Right renal cortex interstitium (tissue), 3 donors: ENCODE measurements around the gene TTYH2. TPM values are rescaled to one million over a fixed set of nuclear protein-coding genes. Genes with fewer than 3 reads are reported as not detected.

Experiments
- DNase-seq, 3 donors: peaks; one replicate each; pipeline ENCODE4 v3.0.0-alpha.2; 2013; ENCODE audit warnings: low read depth in 3 of 3, low spot score in 2 of 3
- polyA plus RNA-seq, 3 donors: library from polyadenylated mRNA; unstranded; fragments of 120-200 nt; gene quantifications; one replicate each; pipeline ENCODE4 v1.2.1, GENCODE V29; 2013; ENCODE audit not compliant: insufficient read length in 3 of 3

TTYH2 gene
- polyA plus RNA-seq, 3 donors: 13.5 to 15.9 (median 15.1) TPM

GRCh38 chr17:74231928-74232907 is 18.8 kb downstream of the TTYH2 start:
- no peak for DNase-seq

GRCh38 chr17:74233937-74234336 is 20.6 kb downstream of the TTYH2 start:
- no peak for DNase-seq

GRCh38 chr17:74234486-74234885 is 21.1 kb downstream of the TTYH2 start:
- DNase-seq: no peak

GRCh38 chr17:74235040-74235581 is 21.7 kb downstream of the TTYH2 start:
- DNase-seq: no peak

GRCh38 chr17:74235911-74236371 is 22.6 kb downstream of the TTYH2 start:
- no peak for DNase-seq

- no peak for DNase-seq
These were observed 23.9 kb downstream of the TTYH2 start for GRCh38 chr17:74237321-74237720.

- no peak for DNase-seq
These were observed 25.8 kb downstream of the TTYH2 start for GRCh38 chr17:74239172-74239571.

GRCh38 chr17:74240618-74241205 is 27.3 kb downstream of the TTYH2 start:
- DNase-seq: peak in 2 of 3 donors; percentile 21 to 29

- no peak for DNase-seq
These were observed 28.1 kb downstream of the TTYH2 start for GRCh38 chr17:74241431-74241830.

GRCh38 chr17:74241847-74242246 is 28.5 kb downstream of the TTYH2 start:
- no peak for DNase-seq

GRCh38 chr17:74243013-74243755 is 29.8 kb downstream of the TTYH2 start:
- no peak for DNase-seq

GRCh38 chr17:74244128-74244527 is 30.8 kb downstream of the TTYH2 start:
- DNase-seq: no peak

- no peak for DNase-seq
These were observed 31.2 kb downstream of the TTYH2 start for GRCh38 chr17:74244548-74244947.

- DNase-seq: peak in 1 of 3 donors; percentile 39
These were observed 31.9 kb downstream of the TTYH2 start for GRCh38 chr17:74245145-74245831.

- DNase-seq: no peak
These were observed 32.5 kb downstream of the TTYH2 start for GRCh38 chr17:74245871-74246270.

- no peak for DNase-seq
These were observed 36.4 kb downstream of the TTYH2 start for GRCh38 chr17:74249590-74250270.

GRCh38 chr17:74250324-74250995 is 37.1 kb downstream of the TTYH2 start:
- no peak for DNase-seq

- no peak for DNase-seq
These were observed 37.7 kb downstream of the TTYH2 start for GRCh38 chr17:74251051-74251450.

GRCh38 chr17:74251569-74251968 is 38.2 kb downstream of the TTYH2 start:
- DNase-seq: no peak
